HG02610 (cell line): Measurements from ENCODE around the gene OR5F1.
A peak's percentile ranks its signal among the peaks of the same experiment; 100 is the strongest.

Experiments used
- ATAC-seq: cut with Tn5 transposase; IDR thresholded peaks from one replicate; pipeline ENCODE4 v1.9.1; 2021; ENCODE audit warnings: mild to moderate bottlenecking, moderate library complexity; ENCODE audit not compliant: unreplicated experiment

The OR5F1 gene

DNA sequence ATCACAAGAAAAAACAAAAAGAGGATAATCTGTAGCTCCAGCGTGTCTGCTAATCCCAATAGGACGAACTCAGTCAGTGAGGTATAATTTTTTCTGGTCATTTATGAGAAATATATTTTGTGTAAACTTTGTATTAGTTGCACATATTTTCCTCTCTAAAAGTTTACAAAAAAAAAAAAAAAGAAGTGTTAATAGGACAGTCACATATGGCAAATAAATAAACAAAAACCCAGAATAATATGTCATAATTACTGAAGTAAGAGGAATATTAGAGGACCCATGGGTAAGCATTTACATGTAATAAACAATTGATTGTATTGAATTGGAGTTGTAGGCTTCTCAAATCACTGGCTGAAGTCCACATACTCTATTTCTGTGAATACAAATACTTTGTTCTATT, at the start of gene OR5F1:
TSS of gene OR5F1 (minus strand) at position 101 of the 400 bp plus-strand sequence. CDS start at position 101, 0 bp downstream.
- ATAC-seq, result no peak

- ATAC-seq, result no peak
These were observed 32.9 kb upstream of the OR5F1 start, which contains the start of gene OR5AS1 for GRCh38 chr11:56027354-56027753. TSS of gene OR5AS1 (plus strand) at chr11:56027654. CDS start at chr11:56030419, 2,765 bp downstream.

GRCh38 chr11:56013805-56014204, 19.4 kb upstream of the OR5F1 start:
- peak; percentile 74 for ATAC-seq

DNA sequence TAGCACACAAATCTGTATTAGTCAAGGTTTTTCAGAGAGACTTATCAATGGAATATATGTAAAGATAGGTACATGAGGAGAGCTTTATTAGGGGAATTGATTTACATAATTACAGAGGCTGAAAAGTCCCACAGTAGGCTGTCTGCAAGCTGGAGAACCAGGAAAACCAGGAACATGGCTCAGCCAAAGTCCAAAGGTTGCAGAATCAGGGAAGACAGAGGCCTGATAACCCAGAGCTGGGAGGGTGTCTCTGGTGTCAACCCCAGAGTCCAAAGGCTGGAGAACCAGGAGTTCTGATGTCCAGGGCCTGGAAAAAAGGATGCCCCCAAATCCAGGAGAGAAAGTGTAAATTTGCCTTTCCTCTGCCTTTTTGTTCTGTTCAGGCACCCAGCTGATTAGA, 16.3 kb upstream of the OR5F1 start:
- no peak for ATAC-seq

GRCh38 chr11:55970935-55971334, 23.5 kb downstream of the OR5F1 start:
- ATAC-seq, result no peak

GRCh38 chr11:55969845-55970244, 24.6 kb downstream of the OR5F1 start, which contains the start of gene OR10AG1:
TSS of gene OR10AG1 (minus strand) at chr11:55969945. CDS start at chr11:55969907, 38 bp downstream.
- ATAC-seq, result no peak

DNA sequence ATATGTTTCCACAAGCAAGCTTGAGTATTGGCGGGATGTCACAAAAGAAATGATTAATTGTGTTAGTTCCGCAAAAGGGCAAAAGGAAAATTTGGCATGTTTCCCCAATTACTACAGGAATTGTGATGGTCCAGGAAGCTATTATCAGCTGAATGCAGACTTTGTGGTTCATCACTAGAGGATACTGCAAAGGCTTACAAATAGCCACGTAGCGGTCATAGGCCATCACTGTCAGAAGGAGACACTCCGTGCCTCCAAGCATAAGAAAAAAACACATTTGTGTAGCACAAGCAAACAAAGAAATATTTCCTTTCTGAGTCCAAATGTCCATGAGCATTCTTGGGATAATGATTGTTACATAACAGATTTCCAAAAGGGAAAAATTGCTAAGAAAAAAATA, 26.5 kb downstream of the OR5F1 start:
- no peak for ATAC-seq

DNA sequence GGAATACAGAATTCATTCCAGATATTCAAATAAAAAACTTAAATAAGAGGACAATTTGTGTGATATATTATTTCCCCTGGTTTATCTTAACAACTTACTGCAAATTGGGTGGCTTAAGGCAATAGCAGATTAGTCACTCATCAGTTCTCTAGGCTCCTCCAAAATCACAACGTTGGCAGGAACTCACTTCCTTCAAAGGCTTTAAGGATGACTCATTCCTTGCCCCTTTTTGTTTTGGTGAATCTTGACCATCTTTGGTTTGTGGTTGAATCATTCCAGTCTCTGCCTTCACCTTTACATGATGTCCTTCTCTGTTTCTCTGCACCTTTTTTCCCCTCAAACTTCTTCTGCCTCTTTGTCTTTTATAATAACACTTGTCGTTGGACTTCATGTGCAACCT, 28.0 kb downstream of the OR5F1 start:
- no peak for ATAC-seq

DNA sequence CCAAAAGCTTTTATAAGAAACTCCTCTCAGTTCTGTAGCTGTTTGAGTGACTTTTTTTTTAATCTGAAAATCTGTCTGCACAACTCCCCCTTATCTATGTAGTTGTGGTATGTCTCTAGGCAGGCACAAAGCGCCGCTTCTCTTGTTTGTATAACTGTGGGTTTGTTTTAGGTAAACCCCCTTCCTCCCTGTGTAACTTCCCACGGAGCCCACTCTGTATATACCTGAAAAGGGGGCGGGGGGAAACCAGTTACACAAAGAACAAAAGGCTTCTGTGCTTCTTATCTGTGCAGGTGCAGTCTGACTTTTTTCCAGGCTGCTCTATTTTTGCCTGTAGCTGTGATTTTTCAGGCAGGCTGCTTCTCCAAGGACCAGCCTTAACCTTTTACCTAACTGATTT, 37.9 kb downstream of the OR5F1 start:
- ATAC-seq, result no peak

GRCh38 chr11:55949330-55949729, 45.1 kb downstream of the OR5F1 start:
- no peak for ATAC-seq
